SH-SY5Y (cell line): ENCODE data around the gene SEL1L3.

ENCODE experiments used
- GATA2 ChIP-seq: IDR thresholded peaks from 2 replicates; pipeline ENCODE4 v1.6.1; 2011; ENCODE audit warnings: mild to moderate bottlenecking, low read depth, low read length
- GATA3 ChIP-seq: IDR thresholded peaks from 2 replicates; pipeline ENCODE4 v1.6.1; 2011; ENCODE audit warnings: low read depth, mild to moderate bottlenecking, low read length, moderate library complexity

GRCh38 chr4:25727711-25728493 lies 134.9 kb downstream of the SEL1L3 start:
- TF ChIP-seq GATA2 (no peak), GATA3 (no peak)
